Panc1 (cell line): ENCODE data around the gene C16orf78.

ENCODE experiments used
- POLR2AphosphoS5 ChIP-seq: IDR thresholded peaks from 2 replicates; pipeline ENCODE4 v1.6.1; 2012; ENCODE audit warnings: mild to moderate bottlenecking, low read depth, low read length, moderate library complexity
- SIN3A ChIP-seq: IDR thresholded peaks from 2 replicates; pipeline ENCODE4 v1.6.1; 2012; ENCODE audit warnings: low read depth, mild to moderate bottlenecking, low read length, moderate library complexity, borderline replicate concordance; ENCODE audit not compliant: insufficient read depth
- TF ChIP-seq, protein P1 (sequence below): fragments of 450-650 bp; IDR thresholded peaks from 2 replicates; pipeline ENCODE4 v1.5.1; 2017; ENCODE audit warnings: mild to moderate bottlenecking

- TF ChIP-seq, protein P1, sequence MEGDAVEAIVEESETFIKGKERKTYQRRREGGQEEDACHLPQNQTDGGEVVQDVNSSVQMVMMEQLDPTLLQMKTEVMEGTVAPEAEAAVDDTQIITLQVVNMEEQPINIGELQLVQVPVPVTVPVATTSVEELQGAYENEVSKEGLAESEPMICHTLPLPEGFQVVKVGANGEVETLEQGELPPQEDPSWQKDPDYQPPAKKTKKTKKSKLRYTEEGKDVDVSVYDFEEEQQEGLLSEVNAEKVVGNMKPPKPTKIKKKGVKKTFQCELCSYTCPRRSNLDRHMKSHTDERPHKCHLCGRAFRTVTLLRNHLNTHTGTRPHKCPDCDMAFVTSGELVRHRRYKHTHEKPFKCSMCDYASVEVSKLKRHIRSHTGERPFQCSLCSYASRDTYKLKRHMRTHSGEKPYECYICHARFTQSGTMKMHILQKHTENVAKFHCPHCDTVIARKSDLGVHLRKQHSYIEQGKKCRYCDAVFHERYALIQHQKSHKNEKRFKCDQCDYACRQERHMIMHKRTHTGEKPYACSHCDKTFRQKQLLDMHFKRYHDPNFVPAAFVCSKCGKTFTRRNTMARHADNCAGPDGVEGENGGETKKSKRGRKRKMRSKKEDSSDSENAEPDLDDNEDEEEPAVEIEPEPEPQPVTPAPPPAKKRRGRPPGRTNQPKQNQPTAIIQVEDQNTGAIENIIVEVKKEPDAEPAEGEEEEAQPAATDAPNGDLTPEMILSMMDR = peak; percentile 84
- TF ChIP-seq POLR2AphosphoS5 (no peak), SIN3A (no peak)
Measured at GRCh38 chr16:49407873-49408550, 34.4 kb downstream of the C16orf78 start.
